ENCODE data around the gene ICAM5. TPM values are rescaled to one million over a fixed set of nuclear protein-coding genes. Genes with fewer than 3 reads are reported as not detected.
A peak's percentile ranks its signal among the peaks of the same experiment; 100 is the strongest.

ICAM5 gene
- total RNA-seq, 1 donor from 2014 or later = 8.3 TPM

GRCh38 chr19:10292206-10292788 is 2.5 kb downstream of the ICAM5 start:
- DNase-seq (ENCODE audit: low read depth) = peak; percentile 75

- DNase-seq (ENCODE audit: low read depth) = no peak
Measured at GRCh38 chr19:10292789-10293636, 3.3 kb downstream of the ICAM5 start.

- no peak for DNase-seq (ENCODE audit: low read depth)
Measured at GRCh38 chr19:10293637-10294367, 4.0 kb downstream of the ICAM5 start.

- DNase-seq (ENCODE audit: low read depth) = no peak
Measured at GRCh38 chr19:10294368-10294697, 4.6 kb downstream of the ICAM5 start.

- DNase-seq (ENCODE audit: low read depth) = no peak
Measured at GRCh38 chr19:10295305-10295846, 5.6 kb downstream of the ICAM5 start.

GRCh38 chr19:10295847-10296591 is 6.3 kb downstream of the ICAM5 start:
- DNase-seq (ENCODE audit: low read depth) = no peak

- no peak for DNase-seq (ENCODE audit: low read depth)
Measured at GRCh38 chr19:10299545-10300458, 10.1 kb downstream of the ICAM5 start.

GRCh38 chr19:10305139-10305806 is 15.5 kb downstream of the ICAM5 start:
- peak; percentile 79 for DNase-seq (ENCODE audit: low read depth)

GRCh38 chr19:10306327-10306726 is 16.6 kb downstream of the ICAM5 start:
- DNase-seq (ENCODE audit: low read depth) = no peak

GRCh38 chr19:10309423-10309822 is 19.7 kb downstream of the ICAM5 start, which contains the start of gene ZGLP1:
ZGLP1 (minus strand) TSS chr19:10309815.
- DNase-seq (ENCODE audit: low read depth) = no peak

- peak; percentile 87 for DNase-seq (ENCODE audit: low read depth)
Measured at GRCh38 chr19:10315335-10316214, 25.8 kb downstream of the ICAM5 start, which contains the start of gene FDX2. FDX2 (minus strand) TSS chr19:10316015; CDS start chr19:10315996, 19 bp downstream.

- no peak for DNase-seq (ENCODE audit: low read depth)
Measured at GRCh38 chr19:10316229-10317044, 26.7 kb downstream of the ICAM5 start.

- DNase-seq (ENCODE audit: low read depth) = no peak
Measured at GRCh38 chr19:10317045-10317856, 27.5 kb downstream of the ICAM5 start.

GRCh38 chr19:10317857-10318462 is 28.2 kb downstream of the ICAM5 start:
- no peak for DNase-seq (ENCODE audit: low read depth)

- no peak for DNase-seq (ENCODE audit: low read depth)
Measured at GRCh38 chr19:10318807-10319682, 29.3 kb downstream of the ICAM5 start.
